Stimulated activated CD4-positive, alpha-beta T cell treated with anti-CD3 and anti-CD28 coated beads, Interleukin-1b, Interleukin-23, amount 100 ng/mL, for 4 hours (primary cell): Measurements from ENCODE around the gene CCDC66.
"Not testable (repeated sequence)": the region's sequence is repeated elsewhere in the genome, so short reads cannot be mapped to it uniquely, and the experiment has no call there.

Experiments
- DNase-seq, 2 donors: peaks; one replicate each; pipeline ENCODE4 v3.0.0-alpha.2; 2020; ENCODE audit warnings: low read depth in 2 of 2

The CCDC66 gene

GRCh38 chr3:56556908-56557830 is at the start of gene CCDC66:
TSS of gene CCDC66 (plus strand) at chr3:56557175. CDS start at chr3:56557243, 68 bp downstream.
- DNase-seq: peak; percentile 85 to 86

DNA sequence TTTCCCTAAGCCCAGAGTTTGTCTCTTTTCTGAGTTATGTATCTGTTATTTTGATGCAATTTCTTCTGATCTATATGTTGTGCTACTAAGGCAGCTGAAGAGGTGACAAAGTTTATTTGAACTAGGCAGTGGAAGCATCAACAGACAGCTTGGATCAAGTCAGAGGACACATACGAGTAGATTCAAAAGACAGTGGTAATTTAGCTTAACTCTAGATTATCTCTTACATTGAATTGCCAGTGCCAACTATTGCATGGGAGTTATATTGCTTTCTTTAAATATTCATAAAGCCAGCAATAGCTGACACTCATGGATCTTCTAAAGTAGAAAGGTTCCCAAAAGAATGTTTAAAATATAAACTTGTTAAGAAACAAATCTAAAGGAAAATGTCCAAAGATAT is 37.3 kb upstream of the CCDC66 start:
- no peak for DNase-seq

GRCh38 chr3:56522374-56522773 is 34.6 kb upstream of the CCDC66 start:
- DNase-seq: no peak

GRCh38 chr3:56525291-56525690 is 31.7 kb upstream of the CCDC66 start:
- no peak for DNase-seq

GRCh38 chr3:56536735-56537134 is 20.2 kb upstream of the CCDC66 start:
- no peak for DNase-seq

DNA sequence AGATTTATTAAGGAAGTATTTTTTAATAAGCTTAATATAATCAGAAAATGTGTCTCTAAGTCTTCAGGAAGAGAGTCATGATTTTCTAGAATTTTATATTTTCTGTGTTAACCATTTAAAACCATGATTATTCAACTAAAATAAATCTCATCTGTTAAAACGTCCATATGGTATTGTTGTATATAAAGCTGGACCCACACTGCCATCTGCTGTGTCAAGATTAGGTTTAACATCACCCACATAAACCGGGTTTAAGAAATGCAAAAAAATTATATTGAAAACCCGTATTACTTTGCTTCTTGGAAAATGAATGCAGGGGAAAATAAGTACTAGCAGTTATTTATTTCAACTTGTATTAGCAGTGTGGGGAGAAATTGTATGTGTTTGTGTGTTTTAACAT is 9.5 kb upstream of the CCDC66 start:
- DNase-seq: no peak

GRCh38 chr3:56557831-56558170 is 826 bp downstream of the CCDC66 start:
- DNase-seq: no peak

- DNase-seq: no peak
Measured at GRCh38 chr3:56573501-56573900, 16.5 kb downstream of the CCDC66 start.

DNA sequence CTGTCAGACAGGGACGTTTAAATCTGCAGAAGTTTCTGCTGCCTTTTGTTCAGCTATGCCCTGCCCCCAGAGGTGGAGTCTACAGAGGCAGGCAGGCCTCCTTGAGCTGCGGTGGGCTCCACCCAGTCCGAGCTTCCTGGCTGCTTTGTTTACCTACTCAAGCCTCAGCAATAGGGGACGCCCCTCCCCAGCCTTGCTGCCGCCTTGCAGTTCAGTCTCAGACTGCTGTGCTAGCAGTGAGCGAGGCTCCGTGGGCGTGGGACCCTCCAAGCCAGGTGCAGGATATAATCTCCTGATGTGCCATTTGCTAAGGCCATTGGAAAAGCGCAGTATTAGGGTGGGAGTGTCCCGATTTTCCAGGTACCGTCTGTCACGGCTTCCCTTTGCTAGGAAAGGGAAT is 25.0 kb downstream of the CCDC66 start:
- not testable (repeated sequence) for DNase-seq

DNA sequence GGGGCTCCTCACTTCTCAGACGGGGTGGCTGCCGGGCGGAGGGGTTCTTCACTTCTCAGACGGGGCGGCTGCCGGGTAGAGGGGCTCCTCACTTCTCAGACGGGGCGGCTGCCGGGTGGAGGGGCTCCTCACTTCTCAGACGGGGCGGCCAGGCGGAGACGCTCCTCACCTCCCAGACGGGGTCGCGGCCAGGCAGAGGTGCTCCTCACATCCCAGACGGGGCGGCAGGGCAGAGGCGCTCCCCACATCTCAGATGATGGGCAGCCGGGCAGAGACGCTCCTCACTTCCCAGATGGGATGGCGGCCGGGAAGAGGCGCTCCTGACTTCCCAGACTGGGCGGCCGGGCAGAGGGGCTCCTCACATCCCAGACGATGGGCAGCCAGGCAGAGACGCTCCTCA is 27.3 kb downstream of the CCDC66 start:
- not testable (repeated sequence) for DNase-seq

- no peak for DNase-seq
Measured at GRCh38 chr3:56590814-56591213, 33.8 kb downstream of the CCDC66 start.

GRCh38 chr3:56591262-56591661 is 34.3 kb downstream of the CCDC66 start:
- no peak for DNase-seq

DNA sequence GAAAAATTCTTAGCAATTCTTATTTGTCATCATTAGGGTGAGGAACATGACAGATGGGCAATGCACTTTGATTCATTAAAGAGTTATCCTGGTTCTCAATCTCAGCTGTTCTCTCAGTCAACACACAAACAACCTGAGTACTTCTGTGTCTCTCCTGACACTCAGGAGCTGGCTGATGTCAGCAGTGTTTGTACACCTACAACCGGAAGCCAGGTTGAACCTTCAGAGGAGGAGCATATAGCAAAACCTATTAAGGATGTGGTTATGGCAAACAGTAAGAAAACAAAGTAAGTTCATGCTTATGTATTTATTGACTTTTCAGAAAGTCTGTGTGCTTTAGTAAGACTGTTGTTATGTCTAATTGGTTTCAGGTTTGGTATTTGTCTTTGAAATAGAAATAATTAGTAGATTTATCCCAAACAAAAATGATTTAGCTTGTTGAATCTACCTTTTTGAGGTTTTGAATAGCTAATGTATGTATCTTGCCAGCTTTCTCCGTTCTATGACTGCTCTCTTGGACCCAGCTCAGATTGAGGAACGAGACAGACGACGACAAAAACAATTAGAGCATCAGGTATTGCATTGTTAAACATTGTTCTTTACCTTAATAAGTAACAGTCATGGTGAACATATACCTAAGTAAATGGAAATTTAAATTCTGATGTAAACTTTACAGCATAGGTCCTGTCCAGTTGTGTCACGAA is 36.6 kb downstream of the CCDC66 start:
- peak in 1 of 2 donors; percentile 32 for DNase-seq

DNA sequence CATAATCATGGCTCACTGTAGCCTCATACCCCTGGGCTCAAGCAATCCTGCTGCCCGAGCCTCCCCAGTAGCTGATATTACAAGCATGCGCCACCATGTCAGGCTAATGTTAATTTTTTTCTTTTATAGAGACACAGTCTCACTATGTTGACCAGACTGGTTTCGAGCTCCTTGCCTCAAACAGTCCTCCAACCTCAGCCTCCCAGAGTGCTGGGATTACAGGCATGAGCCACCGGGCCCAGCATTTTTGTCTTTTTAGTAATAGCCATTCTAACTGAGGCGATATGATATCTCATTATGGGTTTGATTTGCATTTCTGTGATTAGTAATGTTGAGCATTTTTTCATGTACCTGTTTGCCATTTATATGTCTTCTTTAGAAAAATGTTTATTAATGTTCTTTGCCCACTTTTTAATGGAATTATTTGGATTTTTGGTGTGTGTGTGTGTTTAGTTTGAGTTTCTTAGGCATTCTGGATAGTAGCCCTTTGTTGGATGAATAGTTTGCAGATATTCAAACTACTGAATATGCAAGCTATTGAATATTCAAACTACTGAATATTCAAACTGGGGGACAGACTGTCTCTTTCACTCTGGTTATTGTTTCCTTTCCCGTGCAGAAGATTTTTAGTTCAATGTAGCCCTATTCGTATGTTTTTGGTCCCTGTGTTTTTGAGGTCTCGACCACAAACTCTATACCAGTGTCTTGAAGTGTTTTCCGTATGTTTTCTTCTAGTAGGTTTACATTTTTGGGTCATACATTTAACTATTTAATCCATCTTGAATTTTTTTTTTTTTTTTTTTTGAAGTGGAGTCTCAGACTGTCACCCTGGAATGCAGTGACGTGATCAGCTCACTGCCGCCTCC is 39.2 kb downstream of the CCDC66 start:
- DNase-seq: no peak

GRCh38 chr3:56608479-56608878 is 51.5 kb downstream of the CCDC66 start:
- not testable (repeated sequence) for DNase-seq

DNA sequence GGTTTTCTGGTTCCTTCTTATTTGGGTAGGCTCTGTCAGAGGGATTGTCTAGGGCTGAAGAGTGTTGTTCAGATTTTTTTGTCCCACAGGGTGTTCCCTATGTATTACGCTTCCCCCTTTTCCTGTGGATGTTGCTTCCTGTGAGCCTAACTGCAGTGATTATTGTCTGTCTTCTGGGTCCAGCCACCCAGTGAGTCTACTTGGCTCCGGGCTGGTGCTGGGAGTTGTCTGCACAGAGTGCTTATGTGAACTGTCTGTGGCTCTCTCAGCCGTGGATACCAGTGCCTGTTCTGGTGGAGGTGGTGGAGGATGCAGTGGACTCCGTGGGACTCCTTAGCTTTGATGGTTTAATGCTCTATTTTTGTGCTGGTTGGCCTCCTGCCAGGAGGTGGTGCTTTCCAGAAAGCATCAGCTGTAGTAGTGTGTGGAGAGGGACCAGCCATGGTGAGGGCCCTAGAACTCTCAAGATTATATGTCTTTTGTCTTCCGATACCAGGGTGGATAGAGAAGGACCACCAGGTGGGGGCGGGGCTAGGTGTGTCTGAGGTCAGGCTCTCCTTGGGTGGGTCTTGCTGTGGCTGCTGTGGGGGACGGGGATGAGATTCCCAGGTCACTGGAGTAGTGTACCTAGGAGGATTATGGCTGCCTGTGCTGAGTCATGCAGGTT is 53.8 kb downstream of the CCDC66 start:
- DNase-seq: no peak

DNA sequence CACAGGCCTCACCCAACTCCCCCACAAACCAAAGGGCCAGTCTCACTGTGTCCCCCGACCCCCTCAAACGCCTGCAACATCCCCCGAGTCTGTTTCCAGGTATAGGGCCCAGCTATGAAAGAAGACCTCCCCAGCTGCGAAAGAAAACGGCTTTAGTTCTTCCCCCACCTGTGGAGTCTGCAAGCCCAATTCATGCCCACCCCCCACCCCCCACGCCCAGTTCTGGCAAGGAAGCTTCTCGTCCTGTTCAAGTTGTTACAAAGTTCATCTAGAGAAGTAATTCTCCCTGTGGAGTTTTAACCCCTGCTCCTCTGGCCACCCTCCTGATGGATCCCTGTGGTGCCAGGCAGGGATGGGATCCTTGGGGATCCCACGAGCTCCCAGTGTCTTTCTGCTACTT is 54.4 kb downstream of the CCDC66 start:
- DNase-seq: no peak

- DNase-seq: no peak
Measured at GRCh38 chr3:56612146-56612545, 55.2 kb downstream of the CCDC66 start.

- DNase-seq: no peak
Measured at GRCh38 chr3:56613016-56613415, 56.0 kb downstream of the CCDC66 start.

DNA sequence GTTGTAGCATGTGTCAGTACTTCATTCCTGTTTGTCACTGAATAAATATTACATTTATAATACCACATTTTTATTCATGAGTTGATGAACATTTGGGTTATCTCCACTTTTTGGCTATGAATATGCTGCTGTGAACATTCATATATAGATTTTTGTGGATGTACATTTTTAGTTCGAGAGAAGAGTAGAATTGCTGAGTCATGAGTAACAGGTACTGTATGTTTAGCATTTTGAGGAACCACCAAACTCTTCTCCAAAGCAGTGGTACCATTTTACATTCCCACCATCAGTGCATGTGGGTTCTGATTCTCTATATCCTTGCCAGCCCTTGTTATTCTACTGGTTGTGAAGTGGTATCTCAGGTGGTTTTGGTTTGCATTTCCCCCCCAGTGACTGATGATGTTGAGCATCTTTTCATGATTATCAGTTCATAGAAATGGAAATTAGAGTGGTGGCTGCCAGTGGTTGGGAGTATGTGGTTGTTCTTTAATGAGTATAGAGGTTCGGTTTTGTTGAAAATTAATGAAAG is 59.6 kb downstream of the CCDC66 start:
- no peak for DNase-seq

DNA sequence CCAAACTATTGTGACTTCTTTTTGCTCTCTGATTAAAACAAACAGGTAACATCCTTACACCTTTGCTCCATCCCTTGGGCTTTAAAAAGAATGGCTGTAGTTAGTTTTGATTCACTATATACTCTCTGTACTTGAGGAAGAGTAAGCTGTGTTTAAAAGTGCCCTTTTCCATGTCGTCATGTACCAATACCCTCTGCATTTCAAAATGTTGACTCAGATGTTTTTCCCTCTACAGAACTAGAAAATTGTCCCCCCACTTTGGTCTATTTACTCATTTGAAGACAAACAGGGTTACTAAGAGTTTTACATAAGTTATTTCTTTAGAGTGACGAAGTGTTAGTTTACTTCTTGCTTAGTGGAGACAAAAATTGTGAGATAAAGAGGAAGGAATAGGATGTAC is 63.4 kb downstream of the CCDC66 start:
- no peak for DNase-seq
